Uterine smooth muscle cell (primary cell): Measurements from ENCODE around the gene PNLDC1. TPM values are rescaled to one million over a fixed set of nuclear protein-coding genes. Genes with fewer than 3 reads are reported as not detected.

ENCODE experiments used
- total RNA-seq: library from RNA; depleted of rRNA; stranded (reverse); fragments of >200 nt; gene quantifications from 2 replicates; pipeline ENCODE4 v1.2.3, GENCODE V29; 2014

Gene PNLDC1, protein sequence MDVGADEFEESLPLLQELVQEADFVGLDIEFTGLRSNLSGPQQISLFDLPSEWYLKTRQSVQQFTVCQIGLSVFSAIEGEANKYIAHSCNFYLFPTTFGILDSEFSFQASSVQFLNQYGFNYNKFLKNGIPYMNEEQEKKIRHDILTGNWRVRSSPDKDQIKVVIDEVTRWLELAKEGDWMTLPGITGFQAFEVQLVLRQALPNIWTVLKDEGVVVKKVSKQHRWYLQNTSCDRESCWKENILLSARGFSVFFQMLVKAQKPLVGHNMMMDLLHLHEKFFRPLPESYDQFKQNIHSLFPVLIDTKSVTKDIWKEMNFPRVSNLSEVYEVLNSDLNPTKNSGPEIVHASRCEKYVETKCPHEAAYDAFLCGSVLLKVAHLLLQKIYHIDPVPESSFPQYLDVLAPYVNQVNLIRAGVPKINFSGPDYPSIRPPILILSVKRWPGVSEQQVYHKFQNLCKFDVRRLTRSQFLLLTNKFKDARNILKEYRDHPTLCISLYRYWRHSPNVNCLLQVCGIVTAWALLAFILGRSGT
- total RNA-seq: not detected in 2 replicates

GRCh38 chr6:159800141-159800865 is at the start of gene PNLDC1:
Gene PNLDC1, plus strand, starts transcription at chr6:159800276. Its CDS starts 32 bp downstream, at chr6:159800308.

GRCh38 chr6:159761873-159762680 is 38.0 kb upstream of the PNLDC1 start, which contains the start of gene ACAT2:
Gene ACAT2, plus strand, starts transcription at chr6:159762045. Its CDS starts 43 bp downstream, at chr6:159762088.

DNA sequence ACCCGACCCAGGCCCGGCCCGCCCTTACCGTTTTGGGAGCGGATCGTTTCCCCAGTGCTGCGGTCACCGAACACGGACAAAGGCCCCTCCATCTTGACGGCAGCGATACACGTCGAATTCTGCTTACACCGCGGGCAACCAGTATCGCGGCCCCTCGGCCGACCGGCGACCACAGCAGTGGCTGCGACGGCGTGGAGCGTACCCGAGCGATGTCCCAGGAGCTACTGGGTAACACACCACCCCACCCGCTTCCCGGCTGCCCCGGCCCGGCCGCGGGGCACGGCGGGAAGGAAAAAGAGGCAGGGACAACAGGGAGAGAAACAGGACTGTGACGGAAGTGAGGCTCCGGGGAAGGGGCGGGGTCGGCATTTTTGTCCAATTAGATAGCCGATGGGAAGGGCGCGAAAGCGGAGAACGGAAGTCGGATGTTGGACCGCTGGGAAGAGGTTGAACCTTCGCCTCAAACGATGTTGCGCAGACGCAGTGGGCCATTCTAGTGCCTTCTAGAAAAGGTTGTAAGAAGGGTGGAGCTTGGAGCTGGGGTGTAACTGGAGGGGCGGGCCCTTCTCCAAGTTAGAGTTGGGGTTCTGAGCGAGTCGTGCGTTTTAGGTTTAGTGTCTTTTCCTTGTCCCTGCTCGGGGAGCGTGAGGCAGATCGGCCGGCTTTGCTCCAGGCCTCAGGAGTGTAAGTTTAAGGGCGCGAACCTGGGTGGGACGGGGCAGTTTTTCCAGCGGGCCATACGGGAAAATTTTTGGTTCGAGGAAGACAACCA is 10.5 kb upstream of the PNLDC1 start, which contains the start of gene TCP1:
TSS of gene TCP1 (minus strand) at position 226 of the 772 bp plus-strand sequence. CDS start at position 92, 134 bp downstream.

DNA sequence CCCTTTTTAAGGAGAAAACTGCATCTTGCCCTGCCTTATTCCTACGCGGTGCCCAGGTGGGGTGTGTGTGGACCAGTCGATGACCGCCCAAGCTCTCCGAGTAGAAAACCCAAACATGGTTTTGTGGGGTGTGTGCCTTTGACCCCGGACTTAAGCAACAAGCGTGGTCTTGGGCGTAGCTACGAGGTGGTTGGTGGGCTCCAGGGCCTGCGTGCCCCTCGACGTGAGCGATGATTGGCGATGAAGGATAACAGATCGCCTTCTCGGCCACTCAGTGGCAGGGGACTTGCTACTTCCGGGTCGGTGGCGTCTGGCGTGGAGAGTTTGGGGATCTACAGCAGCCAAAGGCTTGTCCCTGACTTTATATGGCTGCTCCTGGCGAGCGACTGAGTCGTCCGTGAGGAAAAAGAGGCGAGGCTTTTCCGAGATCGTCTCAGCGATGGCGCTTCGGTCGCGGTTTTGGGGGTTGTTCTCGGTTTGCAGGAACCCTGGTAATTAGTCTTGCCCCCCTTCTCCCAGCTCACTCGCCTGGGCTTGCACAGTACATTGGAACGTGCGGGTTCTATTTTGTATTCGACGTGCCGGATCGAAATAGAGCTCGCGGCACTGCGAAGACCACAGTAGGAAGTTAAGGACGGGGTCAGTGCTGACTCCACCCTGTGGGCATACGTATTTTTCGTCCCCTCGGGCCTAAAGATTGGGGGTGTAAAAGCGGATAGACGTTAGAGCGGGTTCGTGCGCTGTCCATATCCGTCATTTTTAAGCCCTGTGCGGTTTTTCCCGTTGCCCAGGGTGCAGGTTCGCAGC is 9.7 kb upstream of the PNLDC1 start, which contains the start of gene MRPL18:
TSS of gene MRPL18 (plus strand) at position 319 of the 807 bp plus-strand sequence. CDS start at position 440, 121 bp downstream.

Other genes starting within 250 kb of the PNLDC1 start
- 193 and 456 TPM in 2 replicates for gene SOD2, start 107.0 kb upstream of the PNLDC1 start, total RNA-seq
- 102 and 115 TPM in 2 replicates for gene WTAP, start 72.8 kb upstream of the PNLDC1 start, total RNA-seq
- gene ACAT2, start 38.2 kb upstream of the PNLDC1 start, total RNA-seq: 144 and 145 TPM in 2 replicates
- 254 and 451 TPM in 2 replicates for gene TCP1, start 10.7 kb upstream of the PNLDC1 start, total RNA-seq
- 62.9 and 96.7 TPM in 2 replicates for gene MRPL18, start 9.8 kb upstream of the PNLDC1 start, total RNA-seq
- not detected in 2 replicates for gene MAS1, start 90.7 kb downstream of the PNLDC1 start, total RNA-seq
- 172 and 278 TPM in 2 replicates for gene IGF2R, start 168.8 kb downstream of the PNLDC1 start, total RNA-seq